ENCODE results near the gene ZER1.
A peak's percentile ranks its signal among the peaks of the same experiment; 100 is the strongest.

ZER1 gene

GRCh38 chr9:128729766-128730517 is 41.8 kb downstream of the ZER1 start:
- H3K9ac ChIP-seq (ENCODE audit: low read depth, low read length) = no peak overlapping the region
- peaks cover 6% of the 10 kb centered on the region; the same call in 1 of the 2 replicates for H3K36me3 ChIP-seq (ENCODE audit: insufficient read depth, low read depth, low read length)
- no peaks in the 10 kb centered on the region for H3K9me3 ChIP-seq (ENCODE audit: insufficient read depth, low read depth, low read length)
- no peaks in the 10 kb centered on the region for H3K4me1 ChIP-seq (ENCODE audit: insufficient read depth, low read length)
- H3K4me3 ChIP-seq (ENCODE audit: low read length) = no peak overlapping the region
- H3K27ac ChIP-seq (ENCODE audit: low read length) = no peak overlapping the region
- H3K27me3 ChIP-seq (ENCODE audit: insufficient read depth, low read length) = no peaks in the 10 kb centered on the region

DNA sequence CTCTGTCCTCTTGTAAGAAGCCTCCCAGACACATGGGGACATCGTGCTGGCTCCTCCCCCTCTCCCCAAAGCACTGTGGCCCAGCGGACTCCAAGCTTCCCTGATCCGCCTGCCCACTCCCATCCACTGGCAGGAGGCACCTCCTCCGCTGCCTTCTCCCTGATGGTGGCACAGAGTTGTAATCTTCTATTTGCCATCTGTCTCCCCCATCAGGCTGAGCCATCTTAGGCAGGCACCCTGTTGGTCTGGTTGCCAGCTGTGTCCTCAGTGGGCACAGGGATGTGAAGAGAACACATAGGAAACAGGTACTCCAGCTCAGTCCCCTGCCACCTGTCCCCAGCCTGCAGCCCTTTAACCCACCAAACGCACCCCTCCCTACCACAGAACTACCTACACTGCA is 42.4 kb downstream of the ZER1 start:
- 0 out of 2 replicates have a peak, but pooled peaks cover 6% of the 10 kb centered on the region for H3K36me3 ChIP-seq (ENCODE audit: insufficient read depth, low read depth, low read length)
- no peak overlapping the region for H3K9ac ChIP-seq (ENCODE audit: low read depth, low read length)
- H3K27ac ChIP-seq (ENCODE audit: low read length) = no peak overlapping the region

GRCh38 chr9:128728298-128728697 is 43.4 kb downstream of the ZER1 start:
- Histone ChIP-seq H3K27ac (ENCODE audit: low read length) (no peak overlapping the region), H3K9me3 (ENCODE audit: insufficient read depth, low read depth, low read length) (no peaks in the 10 kb centered on the region), H3K36me3 (ENCODE audit: insufficient read depth, low read depth, low read length) (0 out of 2 replicates have a peak, but pooled peaks cover 6% of the 10 kb centered on the region), H3K9ac (ENCODE audit: low read depth, low read length) (no peak overlapping the region), H3K27me3 (ENCODE audit: insufficient read depth, low read length) (no peaks in the 10 kb centered on the region), H3K4me3 (ENCODE audit: low read length) (no peak overlapping the region), H3K4me1 (ENCODE audit: insufficient read depth, low read length) (no peaks in the 10 kb centered on the region)

More for the DNA sequence above, 42.4 kb downstream of the ZER1 start:
- no peaks in the 10 kb centered on the region for H3K4me1 ChIP-seq (ENCODE audit: insufficient read depth, low read length)
- no peaks in the 10 kb centered on the region for H3K9me3 ChIP-seq (ENCODE audit: insufficient read depth, low read depth, low read length)
- H3K4me3 ChIP-seq (ENCODE audit: low read length) = no peak overlapping the region
- H3K27me3 ChIP-seq (ENCODE audit: insufficient read depth, low read length) = no peaks in the 10 kb centered on the region

GRCh38 chr9:128727640-128728248 is 44.0 kb downstream of the ZER1 start:
- no peak overlapping the region for H3K27ac ChIP-seq (ENCODE audit: low read length)
- no peak overlapping the region for H3K4me3 ChIP-seq (ENCODE audit: low read length)
- no peak overlapping the region for H3K9ac ChIP-seq (ENCODE audit: low read depth, low read length)
- H3K9me3 ChIP-seq (ENCODE audit: insufficient read depth, low read depth, low read length) = no peaks in the 10 kb centered on the region
- no peaks in the 10 kb centered on the region for H3K27me3 ChIP-seq (ENCODE audit: insufficient read depth, low read length)
- H3K4me1 ChIP-seq (ENCODE audit: insufficient read depth, low read length) = no peaks in the 10 kb centered on the region
- H3K36me3 ChIP-seq (ENCODE audit: insufficient read depth, low read depth, low read length) = 0 out of 2 replicates have a peak, but pooled peaks cover 3% of the 10 kb centered on the region

GRCh38 chr9:128724744-128725211 is 46.9 kb downstream of the ZER1 start:
- H3K4me3 ChIP-seq (ENCODE audit: low read length) = peak overlapping the region; percentile 98
- H3K36me3 ChIP-seq (ENCODE audit: insufficient read depth, low read depth, low read length) = peaks cover 10% of the 10 kb centered on the region
- peak overlapping the region; percentile 35 for H3K27ac ChIP-seq (ENCODE audit: low read length)
- peak overlapping the region; percentile 56; the same call in 1 of the 2 replicates for H3K9ac ChIP-seq (ENCODE audit: low read depth, low read length)
- no peaks in the 10 kb centered on the region for H3K27me3 ChIP-seq (ENCODE audit: insufficient read depth, low read length)
- no peaks in the 10 kb centered on the region for H3K9me3 ChIP-seq (ENCODE audit: insufficient read depth, low read depth, low read length)
- H3K4me1 ChIP-seq (ENCODE audit: insufficient read depth, low read length) = no peaks in the 10 kb centered on the region

- peak within 1 kb of the TSS; percentile 35 for H3K27ac ChIP-seq (ENCODE audit: low read length)
- no peaks in the 10 kb centered on the region for H3K4me1 ChIP-seq (ENCODE audit: insufficient read depth, low read length)
- H3K9ac ChIP-seq (ENCODE audit: low read depth, low read length) = peak within 1 kb of the TSS; percentile 84
- H3K9me3 ChIP-seq (ENCODE audit: insufficient read depth, low read depth, low read length) = no peaks in the 10 kb centered on the region
- no peaks in the 10 kb centered on the region for H3K27me3 ChIP-seq (ENCODE audit: insufficient read depth, low read length)
- peak within 1 kb of the TSS; percentile 98 for H3K4me3 ChIP-seq (ENCODE audit: low read length)
- peaks cover 13% of the 10 kb centered on the region for H3K36me3 ChIP-seq (ENCODE audit: insufficient read depth, low read depth, low read length)
Measured at GRCh38 chr9:128723866-128724743, 47.6 kb downstream of the ZER1 start, which contains the start of gene ZDHHC12. Gene ZDHHC12 (minus strand): TSS chr9:128724127. CDS start chr9:128724093, 34 bp downstream.

DNA sequence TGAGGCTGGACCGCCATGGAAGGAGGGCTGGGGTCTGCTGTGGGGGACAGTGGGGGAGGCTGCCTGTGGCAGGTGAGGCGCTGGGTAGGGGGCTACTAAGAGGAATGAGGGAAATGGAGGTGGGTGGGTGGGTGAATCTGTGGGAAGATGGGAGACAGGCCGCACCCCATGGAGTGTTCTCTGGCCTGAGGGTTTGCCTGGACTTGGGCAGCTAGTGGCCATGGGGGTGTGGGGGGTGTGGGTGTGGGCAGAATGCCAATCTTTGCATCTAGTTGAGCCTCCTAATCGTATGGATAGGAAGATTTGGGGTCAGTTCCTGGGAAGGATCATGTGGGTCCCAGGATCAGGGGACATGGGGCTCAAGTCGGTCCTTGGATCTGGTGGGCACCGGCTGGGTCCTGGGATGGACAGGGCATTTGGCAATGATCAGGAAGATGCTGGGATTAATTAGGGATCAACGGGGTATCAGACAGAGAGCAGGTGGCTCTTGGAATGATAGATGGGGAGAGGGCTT is 48.3 kb downstream of the ZER1 start:
- H3K4me1 ChIP-seq (ENCODE audit: insufficient read depth, low read length) = no peaks in the 10 kb centered on the region
- peaks cover 13% of the 10 kb centered on the region for H3K36me3 ChIP-seq (ENCODE audit: insufficient read depth, low read depth, low read length)
- H3K9ac ChIP-seq (ENCODE audit: low read depth, low read length) = peak overlapping the region; percentile 84
- no peaks in the 10 kb centered on the region for H3K27me3 ChIP-seq (ENCODE audit: insufficient read depth, low read length)
- peak overlapping the region; percentile 10 for H3K27ac ChIP-seq (ENCODE audit: low read length)
- no peaks in the 10 kb centered on the region for H3K9me3 ChIP-seq (ENCODE audit: insufficient read depth, low read depth, low read length)
- peak overlapping the region; percentile 98 for H3K4me3 ChIP-seq (ENCODE audit: low read length)

DNA sequence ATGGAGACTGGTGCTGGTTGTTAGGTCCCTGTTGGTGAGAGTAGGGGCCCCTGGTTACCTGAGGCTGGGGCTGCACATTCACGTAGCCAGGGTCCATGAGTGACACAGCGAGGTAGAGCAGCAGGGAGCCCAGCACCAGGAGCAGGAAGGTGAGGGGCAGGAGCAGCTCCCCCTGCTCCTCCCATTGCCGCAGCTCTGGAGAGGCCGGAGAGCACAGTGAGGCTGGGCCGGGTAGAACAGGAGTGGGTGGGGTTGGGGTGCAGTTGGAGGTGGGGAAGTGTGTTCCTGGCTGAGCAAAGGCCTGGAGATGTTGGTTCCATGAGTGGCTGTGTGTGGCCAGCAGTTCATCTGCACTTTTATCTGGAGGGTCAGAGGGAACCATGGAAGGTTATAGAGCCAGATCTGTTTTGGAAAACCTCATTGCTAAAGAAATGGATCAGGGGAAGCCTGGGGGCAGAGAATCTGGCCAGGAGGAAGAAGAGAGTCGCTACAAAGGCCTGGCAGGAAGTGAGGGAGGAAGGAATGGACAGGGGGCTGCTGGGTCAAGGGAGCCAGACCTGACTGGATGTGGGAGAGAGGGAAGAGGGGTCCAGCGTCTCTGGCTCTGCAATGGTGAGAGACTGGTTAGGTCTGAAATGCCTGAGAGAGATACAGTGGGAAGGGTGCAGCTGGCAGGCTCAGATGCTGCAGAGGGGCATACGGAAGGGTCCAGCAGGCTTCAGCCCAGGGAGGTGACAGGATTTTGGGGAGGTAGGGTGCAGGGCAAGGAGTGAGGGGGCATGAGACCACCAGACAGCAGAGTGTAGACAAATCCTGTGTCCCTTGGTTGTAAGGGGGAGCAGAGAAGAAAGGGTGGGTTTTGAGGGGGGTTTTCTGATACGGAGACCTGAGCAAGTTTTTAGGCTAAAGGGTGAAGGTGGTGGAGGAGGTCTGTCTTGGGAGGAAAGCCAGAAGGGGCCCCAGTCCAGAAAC is 49.1 kb downstream of the ZER1 start:
- Histone ChIP-seq H3K9me3 (ENCODE audit: insufficient read depth, low read depth, low read length) (no peaks in the 10 kb centered on the region), H3K4me3 (ENCODE audit: low read length) (peak overlapping the region; percentile 98; the same call in 1 of the 2 replicates), H3K9ac (ENCODE audit: low read depth, low read length) (peak overlapping the region; percentile 84; the same call in 1 of the 2 replicates), H3K27me3 (ENCODE audit: insufficient read depth, low read length) (no peaks in the 10 kb centered on the region), H3K4me1 (ENCODE audit: insufficient read depth, low read length) (no peaks in the 10 kb centered on the region), H3K27ac (ENCODE audit: low read length) (no peak overlapping the region), H3K36me3 (ENCODE audit: insufficient read depth, low read depth, low read length) (peaks cover 13% of the 10 kb centered on the region)

GRCh38 chr9:128721487-128722010 is 50.2 kb downstream of the ZER1 start:
- Histone ChIP-seq H3K4me3 (ENCODE audit: low read length) (no peak overlapping the region), H3K36me3 (ENCODE audit: insufficient read depth, low read depth, low read length) (peaks cover 13% of the 10 kb centered on the region), H3K9me3 (ENCODE audit: insufficient read depth, low read depth, low read length) (no peaks in the 10 kb centered on the region), H3K27ac (ENCODE audit: low read length) (no peak overlapping the region), H3K9ac (ENCODE audit: low read depth, low read length) (no peak overlapping the region), H3K27me3 (ENCODE audit: insufficient read depth, low read length) (no peaks in the 10 kb centered on the region), H3K4me1 (ENCODE audit: insufficient read depth, low read length) (no peaks in the 10 kb centered on the region)

GRCh38 chr9:128720841-128721486 is 50.8 kb downstream of the ZER1 start:
- H3K4me1 ChIP-seq (ENCODE audit: insufficient read depth, low read length) = no peaks in the 10 kb centered on the region
- peaks cover 13% of the 10 kb centered on the region for H3K36me3 ChIP-seq (ENCODE audit: insufficient read depth, low read depth, low read length)
- no peaks in the 10 kb centered on the region for H3K27me3 ChIP-seq (ENCODE audit: insufficient read depth, low read length)
- no peaks in the 10 kb centered on the region for H3K9me3 ChIP-seq (ENCODE audit: insufficient read depth, low read depth, low read length)
- no peak overlapping the region for H3K9ac ChIP-seq (ENCODE audit: low read depth, low read length)
- no peak overlapping the region for H3K27ac ChIP-seq (ENCODE audit: low read length)
- no peak overlapping the region for H3K4me3 ChIP-seq (ENCODE audit: low read length)

Measured in iPS-20b (cell line).